Transverse colon (tissue), 4 donors: Measurements from ENCODE around the gene ITLN2.

Experiments used
- EP300 ChIP-seq: sonication (generic); formaldehyde crosslinking; IDR thresholded peaks from one replicate; pipeline ENCODE4 v1.6.1; 2017; ENCODE audit warnings: antibody characterized with exemption, low read depth
- POLR2A ChIP-seq: fragments of 450-650 bp; IDR thresholded peaks from one replicate; pipeline ENCODE4 v1.6.1; 2016; ENCODE audit warnings: antibody characterized with exemption, mild to moderate bottlenecking, moderate library complexity
- POLR2AphosphoS5 ChIP-seq, 3 donors: sonication (generic); formaldehyde crosslinking; IDR thresholded peaks; one replicate each; pipeline ENCODE4 v1.6.1; 2016; ENCODE audit warnings: antibody characterized with exemption in 3 of 3
- TF ChIP-seq, protein P1 (sequence below), 5 experiments: fragments of 200-600 bp in 3 of 5; fragments of 450-650 bp in 2 of 5; sonication (generic) in 3 of 5; IDR thresholded peaks; 1 replicate in 2 of 5; 2 replicates in 3 of 5; pipeline ENCODE4 v1.5.1; 2016 to 2017; ENCODE audit warnings: antibody characterized with exemption in 5 of 5, inconsistent platforms in 3 of 5, mild to moderate bottlenecking in 2 of 5, moderate library complexity in 1 of 5

GRCh38 chr1:160904783-160905616 is 49.6 kb downstream of the ITLN2 start:
- TF ChIP-seq, protein P1, sequence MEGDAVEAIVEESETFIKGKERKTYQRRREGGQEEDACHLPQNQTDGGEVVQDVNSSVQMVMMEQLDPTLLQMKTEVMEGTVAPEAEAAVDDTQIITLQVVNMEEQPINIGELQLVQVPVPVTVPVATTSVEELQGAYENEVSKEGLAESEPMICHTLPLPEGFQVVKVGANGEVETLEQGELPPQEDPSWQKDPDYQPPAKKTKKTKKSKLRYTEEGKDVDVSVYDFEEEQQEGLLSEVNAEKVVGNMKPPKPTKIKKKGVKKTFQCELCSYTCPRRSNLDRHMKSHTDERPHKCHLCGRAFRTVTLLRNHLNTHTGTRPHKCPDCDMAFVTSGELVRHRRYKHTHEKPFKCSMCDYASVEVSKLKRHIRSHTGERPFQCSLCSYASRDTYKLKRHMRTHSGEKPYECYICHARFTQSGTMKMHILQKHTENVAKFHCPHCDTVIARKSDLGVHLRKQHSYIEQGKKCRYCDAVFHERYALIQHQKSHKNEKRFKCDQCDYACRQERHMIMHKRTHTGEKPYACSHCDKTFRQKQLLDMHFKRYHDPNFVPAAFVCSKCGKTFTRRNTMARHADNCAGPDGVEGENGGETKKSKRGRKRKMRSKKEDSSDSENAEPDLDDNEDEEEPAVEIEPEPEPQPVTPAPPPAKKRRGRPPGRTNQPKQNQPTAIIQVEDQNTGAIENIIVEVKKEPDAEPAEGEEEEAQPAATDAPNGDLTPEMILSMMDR (IDR thresholded peaks at IDR 0.05) = no peak
- TF ChIP-seq POLR2A (no peak), POLR2AphosphoS5 (IDR thresholded peaks at IDR 0.05) (no peak), EP300 (no peak)
